ENCODE results near the gene ADGRG2.

ADGRG2 gene

DNA sequence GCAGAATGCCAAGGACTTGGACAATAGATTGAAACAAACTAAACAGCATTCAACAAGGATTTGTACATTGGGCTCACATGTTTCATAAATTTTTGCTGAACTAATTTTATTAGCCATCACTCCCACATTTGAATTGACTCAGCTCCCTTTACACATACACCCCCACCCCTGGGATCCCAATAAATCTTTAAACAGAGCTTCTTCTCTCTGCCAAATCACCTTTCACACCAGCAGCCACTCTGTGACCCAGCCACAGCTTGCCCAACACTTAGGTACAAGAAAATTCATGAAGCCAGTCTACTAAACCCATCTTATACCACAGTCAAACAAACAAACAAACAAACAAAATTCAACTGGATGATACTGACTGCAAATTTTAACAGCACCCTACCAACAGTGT lies 159.9 kb downstream of the ADGRG2 start:
- TF ChIP-seq NFIC (IDR thresholded peaks at IDR 0.05) (no peak), TAF1 (IDR thresholded peaks at IDR 0.05; ENCODE audit: low read depth) (no peak), TEAD4 (IDR thresholded peaks at IDR 0.05) (no peak), CEBPB (IDR thresholded peaks at IDR 0.05) (no peak), EGR1 (IDR thresholded peaks at IDR 0.05) (no peak), RAD21 (IDR thresholded peaks at IDR 0.05; ENCODE audit: low read depth) (no peak), ZBTB7A (IDR thresholded peaks at IDR 0.05; ENCODE audit: low read depth) (no peak), EP300 (IDR thresholded peaks at IDR 0.05; ENCODE audit: borderline replicate concordance) (no peak), FOXM1 (IDR thresholded peaks at IDR 0.05; ENCODE audit: borderline replicate concordance, low read depth) (no peak), YY1 (IDR thresholded peaks at IDR 0.05; ENCODE audit: low read depth) (no peak), TCF12 (IDR thresholded peaks at IDR 0.05; ENCODE audit: low read depth) (no peak), CREB1 (IDR thresholded peaks at IDR 0.05; ENCODE audit: low read depth) (no peak)
- TF ChIP-seq, protein P1, sequence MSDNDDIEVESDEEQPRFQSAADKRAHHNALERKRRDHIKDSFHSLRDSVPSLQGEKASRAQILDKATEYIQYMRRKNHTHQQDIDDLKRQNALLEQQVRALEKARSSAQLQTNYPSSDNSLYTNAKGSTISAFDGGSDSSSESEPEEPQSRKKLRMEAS (IDR thresholded peaks at IDR 0.05), result no peak
- TF ChIP-seq, protein P2, sequence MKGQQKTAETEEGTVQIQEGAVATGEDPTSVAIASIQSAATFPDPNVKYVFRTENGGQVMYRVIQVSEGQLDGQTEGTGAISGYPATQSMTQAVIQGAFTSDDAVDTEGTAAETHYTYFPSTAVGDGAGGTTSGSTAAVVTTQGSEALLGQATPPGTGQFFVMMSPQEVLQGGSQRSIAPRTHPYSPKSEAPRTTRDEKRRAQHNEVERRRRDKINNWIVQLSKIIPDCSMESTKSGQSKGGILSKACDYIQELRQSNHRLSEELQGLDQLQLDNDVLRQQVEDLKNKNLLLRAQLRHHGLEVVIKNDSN (IDR thresholded peaks at IDR 0.05), result no peak
- TF ChIP-seq, protein P3, sequence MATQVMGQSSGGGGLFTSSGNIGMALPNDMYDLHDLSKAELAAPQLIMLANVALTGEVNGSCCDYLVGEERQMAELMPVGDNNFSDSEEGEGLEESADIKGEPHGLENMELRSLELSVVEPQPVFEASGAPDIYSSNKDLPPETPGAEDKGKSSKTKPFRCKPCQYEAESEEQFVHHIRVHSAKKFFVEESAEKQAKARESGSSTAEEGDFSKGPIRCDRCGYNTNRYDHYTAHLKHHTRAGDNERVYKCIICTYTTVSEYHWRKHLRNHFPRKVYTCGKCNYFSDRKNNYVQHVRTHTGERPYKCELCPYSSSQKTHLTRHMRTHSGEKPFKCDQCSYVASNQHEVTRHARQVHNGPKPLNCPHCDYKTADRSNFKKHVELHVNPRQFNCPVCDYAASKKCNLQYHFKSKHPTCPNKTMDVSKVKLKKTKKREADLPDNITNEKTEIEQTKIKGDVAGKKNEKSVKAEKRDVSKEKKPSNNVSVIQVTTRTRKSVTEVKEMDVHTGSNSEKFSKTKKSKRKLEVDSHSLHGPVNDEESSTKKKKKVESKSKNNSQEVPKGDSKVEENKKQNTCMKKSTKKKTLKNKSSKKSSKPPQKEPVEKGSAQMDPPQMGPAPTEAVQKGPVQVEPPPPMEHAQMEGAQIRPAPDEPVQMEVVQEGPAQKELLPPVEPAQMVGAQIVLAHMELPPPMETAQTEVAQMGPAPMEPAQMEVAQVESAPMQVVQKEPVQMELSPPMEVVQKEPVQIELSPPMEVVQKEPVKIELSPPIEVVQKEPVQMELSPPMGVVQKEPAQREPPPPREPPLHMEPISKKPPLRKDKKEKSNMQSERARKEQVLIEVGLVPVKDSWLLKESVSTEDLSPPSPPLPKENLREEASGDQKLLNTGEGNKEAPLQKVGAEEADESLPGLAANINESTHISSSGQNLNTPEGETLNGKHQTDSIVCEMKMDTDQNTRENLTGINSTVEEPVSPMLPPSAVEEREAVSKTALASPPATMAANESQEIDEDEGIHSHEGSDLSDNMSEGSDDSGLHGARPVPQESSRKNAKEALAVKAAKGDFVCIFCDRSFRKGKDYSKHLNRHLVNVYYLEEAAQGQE (IDR thresholded peaks at IDR 0.05; ENCODE audit: low read depth), result no peak

DNA sequence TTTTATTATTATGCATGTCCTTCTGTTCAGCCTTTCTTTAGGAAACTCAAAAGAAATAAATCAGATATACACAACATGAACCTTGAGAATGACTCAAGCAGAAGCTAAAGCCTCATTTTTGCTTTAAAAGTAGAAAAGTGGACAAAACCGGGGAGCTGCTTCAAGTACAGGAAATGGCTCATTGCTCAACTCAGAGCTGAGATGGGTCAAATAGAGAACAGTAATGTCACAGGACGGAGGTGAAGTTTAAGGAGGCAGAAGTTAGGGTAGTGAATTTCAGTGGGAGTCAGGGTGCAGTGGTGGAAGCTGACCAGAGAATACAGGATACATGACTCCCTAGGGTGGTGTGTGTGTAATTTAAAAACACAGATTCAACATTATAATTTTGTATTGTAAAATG lies 160.6 kb downstream of the ADGRG2 start:
- TF ChIP-seq FOXM1 (IDR thresholded peaks at IDR 0.05; ENCODE audit: borderline replicate concordance, low read depth), result no peak
- TF ChIP-seq CREB1 (IDR thresholded peaks at IDR 0.05; ENCODE audit: low read depth), result no peak

DNA sequence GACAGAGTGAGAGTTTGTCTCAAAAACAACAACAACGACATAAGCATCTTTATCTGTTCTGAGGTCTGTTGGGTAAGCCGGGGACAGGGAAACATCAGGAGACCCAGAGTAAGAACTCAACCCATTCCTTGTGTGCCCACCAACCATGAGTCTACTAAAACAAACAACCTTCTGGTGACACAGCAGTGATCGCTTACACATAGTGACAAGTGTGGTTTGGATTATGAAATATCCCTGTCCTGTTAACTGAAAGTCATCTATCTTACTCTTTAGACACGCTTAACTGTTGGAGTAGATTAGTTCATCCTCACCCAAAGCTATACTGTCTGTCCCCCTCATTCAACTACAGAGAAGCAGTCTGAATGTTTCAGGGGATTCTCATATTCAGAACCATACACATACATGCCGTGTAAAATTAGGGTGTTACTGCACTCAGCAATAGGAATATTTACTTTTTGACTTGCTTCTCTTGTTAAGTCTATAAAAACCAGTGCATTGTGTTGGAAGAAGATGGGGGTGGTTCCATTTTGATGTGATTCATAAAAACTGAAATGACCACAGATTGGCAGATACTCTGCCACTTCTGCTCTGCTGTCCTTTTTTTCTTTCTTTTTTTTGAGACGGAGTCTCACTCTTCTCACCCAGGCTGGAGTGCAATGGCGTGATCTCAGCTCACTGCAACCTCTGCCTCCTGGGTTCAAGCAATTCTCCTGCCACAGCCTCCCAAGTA lies 165.8 kb downstream of the ADGRG2 start:
- TF ChIP-seq TEAD4 (IDR thresholded peaks at IDR 0.05) (no peak), CREB1 (IDR thresholded peaks at IDR 0.05; ENCODE audit: low read depth) (no peak), NFIC (IDR thresholded peaks at IDR 0.05) (no peak), FOXM1 (IDR thresholded peaks at IDR 0.05; ENCODE audit: borderline replicate concordance, low read depth) (no peak), YY1 (IDR thresholded peaks at IDR 0.05; ENCODE audit: low read depth) (no peak), EGR1 (IDR thresholded peaks at IDR 0.05) (no peak), RAD21 (IDR thresholded peaks at IDR 0.05; ENCODE audit: low read depth) (no peak), ZBTB7A (IDR thresholded peaks at IDR 0.05; ENCODE audit: low read depth) (no peak), EP300 (IDR thresholded peaks at IDR 0.05; ENCODE audit: borderline replicate concordance) (no peak)
- TF ChIP-seq, protein P1 (IDR thresholded peaks at IDR 0.05), result no peak

DNA sequence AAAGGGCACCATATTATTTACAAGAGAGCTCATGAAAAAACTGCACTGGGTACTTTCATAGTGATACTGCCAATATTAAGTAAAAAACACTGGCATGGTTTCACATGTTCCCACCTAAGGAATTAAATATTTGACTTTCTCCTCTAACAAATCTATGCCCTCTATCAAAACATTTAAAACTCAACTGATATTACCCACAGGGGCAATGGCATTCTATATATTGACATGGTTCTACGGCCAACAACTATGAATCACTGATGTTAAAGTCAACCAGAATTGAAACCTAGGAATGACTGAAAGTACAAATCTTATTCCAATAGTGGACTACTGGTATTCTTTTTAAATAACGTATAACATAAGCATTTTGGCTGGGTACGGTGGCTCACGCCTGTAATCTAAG lies 166.6 kb downstream of the ADGRG2 start:
- TF ChIP-seq, protein P2 (IDR thresholded peaks at IDR 0.05), result no peak
- no peak for TF ChIP-seq ZBTB7A (IDR thresholded peaks at IDR 0.05; ENCODE audit: low read depth)
- no peak for TF ChIP-seq TAF1 (IDR thresholded peaks at IDR 0.05; ENCODE audit: low read depth)
- TF ChIP-seq, protein P3 (IDR thresholded peaks at IDR 0.05; ENCODE audit: low read depth), result no peak
- TF ChIP-seq, protein P1 (IDR thresholded peaks at IDR 0.05), result no peak
- TF ChIP-seq TCF12 (IDR thresholded peaks at IDR 0.05; ENCODE audit: low read depth), result no peak
- TF ChIP-seq CEBPB (IDR thresholded peaks at IDR 0.05), result no peak
- TF ChIP-seq RAD21 (IDR thresholded peaks at IDR 0.05; ENCODE audit: low read depth), result no peak
- TF ChIP-seq EP300 (IDR thresholded peaks at IDR 0.05; ENCODE audit: borderline replicate concordance), result no peak
- no peak for TF ChIP-seq YY1 (IDR thresholded peaks at IDR 0.05; ENCODE audit: low read depth)

DNA sequence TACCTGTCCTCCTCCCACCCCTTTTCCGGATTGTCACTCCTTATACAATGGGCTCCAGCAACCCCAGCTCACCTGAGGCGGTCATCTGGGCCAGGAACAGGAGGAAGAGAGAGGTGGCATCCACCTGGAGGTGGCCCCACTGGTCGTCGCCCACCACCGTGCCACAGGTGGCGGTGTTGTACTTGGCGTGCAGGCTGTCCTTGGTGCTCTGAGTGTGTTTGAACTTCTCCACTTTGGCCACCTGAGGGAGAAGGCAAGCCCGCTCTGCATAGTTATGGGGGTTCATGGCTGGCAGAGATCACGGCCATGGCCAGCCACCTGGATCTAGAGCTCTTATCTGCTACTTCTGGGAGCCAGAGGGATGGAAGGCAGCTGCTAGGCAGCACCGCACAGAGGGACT lies 171.2 kb downstream of the ADGRG2 start:
- TF ChIP-seq TAF1 (IDR thresholded peaks at IDR 0.05; ENCODE audit: low read depth), result no peak
- no peak for TF ChIP-seq YY1 (IDR thresholded peaks at IDR 0.05; ENCODE audit: low read depth)

DNA sequence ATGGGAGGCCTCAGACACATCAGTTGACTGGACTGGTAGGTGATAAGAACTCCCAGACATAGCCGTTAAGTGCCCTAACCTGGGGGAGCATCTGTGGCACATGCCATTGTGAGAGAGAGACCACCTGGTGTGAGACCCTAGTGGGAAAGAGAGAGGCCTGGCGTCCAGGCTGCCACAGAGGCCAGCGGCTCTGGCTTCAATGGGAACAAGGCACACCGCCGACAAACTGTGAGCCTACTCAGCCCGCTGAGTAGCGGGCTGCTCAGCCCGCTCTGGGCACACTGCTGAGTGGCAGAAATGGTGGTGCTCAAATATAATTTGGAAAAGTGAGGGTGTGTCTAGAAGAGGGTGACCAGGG lies 172.3 kb downstream of the ADGRG2 start:
- TF ChIP-seq TEAD4 (IDR thresholded peaks at IDR 0.05), result no peak
- TF ChIP-seq, protein P2 (IDR thresholded peaks at IDR 0.05), result no peak
- TF ChIP-seq YY1 (IDR thresholded peaks at IDR 0.05; ENCODE audit: low read depth), result no peak
- no peak for TF ChIP-seq FOXM1 (IDR thresholded peaks at IDR 0.05; ENCODE audit: borderline replicate concordance, low read depth)
- TF ChIP-seq ZBTB7A (IDR thresholded peaks at IDR 0.05; ENCODE audit: low read depth), result no peak
- no peak for TF ChIP-seq RAD21 (IDR thresholded peaks at IDR 0.05; ENCODE audit: low read depth)
